Upper lobe of left lung (tissue), 4 donors: Measurements from ENCODE around the gene SIVA1.

ENCODE experiments used
- EP300 ChIP-seq, 4 donors: sonication (generic); formaldehyde crosslinking; IDR thresholded peaks; one replicate each; pipeline ENCODE4 v1.5.1; 2017; ENCODE audit warnings: antibody characterized with exemption in 4 of 4, control low read depth in 2 of 4
- TF ChIP-seq, protein P1 (sequence below), 6 experiments: fragments of 450-650 bp in 4 of 6; fragments of 200-600 bp in 2 of 6; sonication (generic) in 2 of 6; IDR thresholded peaks; one replicate each; pipeline ENCODE4 v1.5.1; 2016 to 2019; ENCODE audit warnings: antibody characterized with exemption in 6 of 6

DNA sequence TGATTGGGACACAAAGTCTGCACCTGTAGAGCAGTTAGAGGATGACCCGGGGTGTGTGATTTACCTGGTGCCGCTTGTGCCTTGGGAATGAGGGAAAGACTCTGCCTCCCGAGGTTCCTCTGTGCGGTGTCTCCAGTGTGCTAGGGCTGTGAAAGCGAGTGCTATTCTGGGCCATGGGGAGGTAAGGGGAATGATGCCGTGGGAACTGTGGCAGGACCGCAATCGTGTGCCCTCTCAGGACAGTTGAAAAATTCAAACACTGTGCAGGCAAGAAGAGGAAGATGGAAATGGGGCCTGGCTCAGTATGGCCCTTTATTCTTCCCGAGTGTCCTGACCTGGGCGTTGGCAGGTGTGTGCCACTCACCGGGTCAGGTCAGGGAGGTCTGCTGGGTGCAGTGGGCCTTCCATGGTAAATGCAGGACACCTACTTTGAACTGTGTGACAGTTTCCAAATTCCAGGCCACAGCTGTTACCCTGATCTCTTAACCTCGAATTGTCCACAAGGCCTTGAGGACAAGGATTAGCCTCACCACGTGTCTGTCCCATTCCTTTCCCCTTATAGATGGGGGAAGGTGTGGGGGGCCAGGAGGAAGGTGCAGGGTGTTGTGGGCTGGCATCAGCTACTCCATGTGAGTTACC lies 1.4 kb downstream of the SIVA1 start:
- TF ChIP-seq, protein P1, sequence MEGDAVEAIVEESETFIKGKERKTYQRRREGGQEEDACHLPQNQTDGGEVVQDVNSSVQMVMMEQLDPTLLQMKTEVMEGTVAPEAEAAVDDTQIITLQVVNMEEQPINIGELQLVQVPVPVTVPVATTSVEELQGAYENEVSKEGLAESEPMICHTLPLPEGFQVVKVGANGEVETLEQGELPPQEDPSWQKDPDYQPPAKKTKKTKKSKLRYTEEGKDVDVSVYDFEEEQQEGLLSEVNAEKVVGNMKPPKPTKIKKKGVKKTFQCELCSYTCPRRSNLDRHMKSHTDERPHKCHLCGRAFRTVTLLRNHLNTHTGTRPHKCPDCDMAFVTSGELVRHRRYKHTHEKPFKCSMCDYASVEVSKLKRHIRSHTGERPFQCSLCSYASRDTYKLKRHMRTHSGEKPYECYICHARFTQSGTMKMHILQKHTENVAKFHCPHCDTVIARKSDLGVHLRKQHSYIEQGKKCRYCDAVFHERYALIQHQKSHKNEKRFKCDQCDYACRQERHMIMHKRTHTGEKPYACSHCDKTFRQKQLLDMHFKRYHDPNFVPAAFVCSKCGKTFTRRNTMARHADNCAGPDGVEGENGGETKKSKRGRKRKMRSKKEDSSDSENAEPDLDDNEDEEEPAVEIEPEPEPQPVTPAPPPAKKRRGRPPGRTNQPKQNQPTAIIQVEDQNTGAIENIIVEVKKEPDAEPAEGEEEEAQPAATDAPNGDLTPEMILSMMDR (IDR thresholded peaks at IDR 0.05): no peak
- TF ChIP-seq EP300 (IDR thresholded peaks at IDR 0.05): no peak
